A673 (cell line): Measurements from ENCODE around the gene MC4R.

Experiments
- CTCF ChIP-seq: fragments of 300-800, 200-600 bp; sonication (generic); conservative IDR thresholded peaks from 2 replicates; pipeline ENCODE4 v1.5.1; 2017; ENCODE audit warnings: low read depth, mild to moderate bottlenecking, antibody characterized with exemption, low read length, moderate library complexity, mixed read lengths
- EZH2 ChIP-seq: fragments of 200-600 bp; sonication (generic); IDR thresholded peaks from 2 replicates; pipeline ENCODE4 v1.6.1; 2017; ENCODE audit warnings: borderline replicate concordance, low read depth, mild to moderate bottlenecking, mixed read lengths, antibody characterized with exemption, low read length; ENCODE audit not compliant: poor library complexity, severe bottlenecking

- TF ChIP-seq CTCF, result no peak
- TF ChIP-seq EZH2, result no peak
Observed at GRCh38 chr18:60406721-60407120, 34.1 kb upstream of the MC4R start.
